Neural progenitor cell (in vitro differentiated cells): Measurements from ENCODE around the gene LILRA5. TPM values are rescaled to one million over a fixed set of nuclear protein-coding genes. Genes with fewer than 3 reads are reported as not detected.

Experiments
- DNase-seq: peaks from one replicate; pipeline ENCODE4 v3.0.0-alpha.2; 2016; ENCODE audit warnings: low spot score
- H2AFZ ChIP-seq: fragments of 200-600 bp; sonication (generic); replicated peaks from 2 replicates; pipeline ENCODE4 v1.6.1; 2016; ENCODE audit warnings: antibody characterized with exemption
- H3F3A ChIP-seq: fragments of 200-600 bp; sonication (generic); 2 replicates; pipeline ENCODE4 v1.6.1; 2016; ENCODE audit warnings: antibody characterized with exemption, low read depth
- H3K27ac ChIP-seq: fragments of 200-600 bp; sonication (generic); 2 replicates; pipeline ENCODE4 v1.5.1; 2016; ENCODE audit warnings: mild to moderate bottlenecking
- H3K27me3 ChIP-seq: fragments of 200-600 bp; sonication (generic); 2 replicates; pipeline ENCODE4 v1.6.1; 2016; ENCODE audit warnings: mild to moderate bottlenecking, moderate library complexity
- H3K36me3 ChIP-seq: fragments of 200-600 bp; sonication (generic); 2 replicates; pipeline ENCODE4 v1.5.1; 2016
- H3K4me1 ChIP-seq: fragments of 200-600 bp; sonication (generic); 2 replicates; pipeline ENCODE4 v1.6.1; 2016; ENCODE audit warnings: mixed run types
- H3K4me2 ChIP-seq: fragments of 200-600 bp; sonication (generic); 2 replicates; pipeline ENCODE4 v1.6.1; 2016
- H3K4me3 ChIP-seq: fragments of 200-600 bp; sonication (generic); 2 replicates; pipeline ENCODE4 v1.5.1; 2016
- H3K79me2 ChIP-seq: fragments of 200-600 bp; sonication (generic); 2 replicates; pipeline ENCODE4 v1.6.1; 2016; ENCODE audit warnings: low read depth
- H3K9ac ChIP-seq: fragments of 200-600 bp; sonication (generic); 2 replicates; pipeline ENCODE4 v1.6.1; 2016
- H3K9me3 ChIP-seq: fragments of 200-600 bp; sonication (generic); 2 replicates; pipeline ENCODE4 v1.5.1; 2016; ENCODE audit warnings: low read depth
- H4K20me1 ChIP-seq: fragments of 200-600 bp; sonication (generic); 2 replicates; pipeline ENCODE4 v1.6.1; 2016; ENCODE audit warnings: low read depth
- H3K27ac Mint-ChIP-seq: 3 replicates; pipeline ENCODE4 v1.8.0; 2021; ENCODE audit warnings: mixed read lengths
- H3K27me3 Mint-ChIP-seq: 2 replicates; pipeline ENCODE4 v1.8.0; 2022; ENCODE audit warnings: low read depth, mild to moderate bottlenecking, inconsistent platforms, moderate library complexity, mixed read lengths; ENCODE audit not compliant: insufficient read depth
- H3K36me3 Mint-ChIP-seq: 3 replicates; pipeline ENCODE4 v1.8.0; 2021; ENCODE audit warnings: mixed read lengths
- H3K4me1 Mint-ChIP-seq: 3 replicates; pipeline ENCODE4 v1.8.0; 2021; ENCODE audit warnings: mixed read lengths
- H3K4me3 Mint-ChIP-seq: 3 replicates; pipeline ENCODE4 v1.8.0; 2021; ENCODE audit warnings: mild to moderate bottlenecking, moderate library complexity, mixed read lengths
- H3K9me3 Mint-ChIP-seq: 3 replicates; pipeline ENCODE4 v1.8.0; 2020; ENCODE audit warnings: mixed read lengths
- CTCF ChIP-seq: fragments of 200-600 bp; sonication (generic); IDR thresholded peaks from 2 replicates; pipeline ENCODE4 v1.5.1; 2017; ENCODE audit warnings: antibody characterized with exemption, mild to moderate bottlenecking
- EZH2 ChIP-seq: fragments of 200-600 bp; sonication (generic); IDR thresholded peaks from 2 replicates; pipeline ENCODE4 v1.6.1; 2017; ENCODE audit warnings: antibody characterized with exemption, mild to moderate bottlenecking, moderate library complexity
- EZH2phosphoT487 ChIP-seq: fragments of 200-600 bp; sonication (generic); IDR thresholded peaks from 2 replicates; pipeline ENCODE4 v1.6.1; 2017; ENCODE audit warnings: antibody characterized with exemption
- total RNA-seq: library from RNA; depleted of rRNA; stranded (reverse); fragments of >200 nt; gene quantifications from 2 replicates; pipeline ENCODE4 v1.2.3, GENCODE V29; 2015; ENCODE audit warnings: low replicate concordance

LILRA5 gene
- total RNA-seq, 1 donor from 2014 or later: not detected

- Histone ChIP-seq H3K36me3 (no peaks in the 10 kb centered on the region), H3K9ac (no peak overlapping the region), H3K4me1 (no peaks in the 10 kb centered on the region), H3K27me3 (no peaks in the 10 kb centered on the region), H4K20me1 (no peaks in the 10 kb centered on the region), H3K4me2 (no peak overlapping the region), H3K79me2 (no peaks in the 10 kb centered on the region), H3K27ac (no peak overlapping the region), H3K4me3 (no peak overlapping the region), H3F3A (no peaks in the 10 kb centered on the region), H3K9me3 (no peaks in the 10 kb centered on the region), H2AFZ (no peak overlapping the region)
- Mint-ChIP-seq H3K27ac (no peak overlapping the region), H3K9me3 (peaks cover 2% of the 10 kb centered on the region), H3K27me3 (peaks cover 17% of the 10 kb centered on the region), H3K4me3 (no peak overlapping the region), H3K36me3 (no peaks in the 10 kb centered on the region), H3K4me1 (no peaks in the 10 kb centered on the region)
- DNase-seq: no peak
- TF ChIP-seq EZH2 (no peak), EZH2phosphoT487 (no peak), CTCF (no peak)
Measured at GRCh38 chr19:54307389-54308020, 5.5 kb downstream of the LILRA5 start.

DNA sequence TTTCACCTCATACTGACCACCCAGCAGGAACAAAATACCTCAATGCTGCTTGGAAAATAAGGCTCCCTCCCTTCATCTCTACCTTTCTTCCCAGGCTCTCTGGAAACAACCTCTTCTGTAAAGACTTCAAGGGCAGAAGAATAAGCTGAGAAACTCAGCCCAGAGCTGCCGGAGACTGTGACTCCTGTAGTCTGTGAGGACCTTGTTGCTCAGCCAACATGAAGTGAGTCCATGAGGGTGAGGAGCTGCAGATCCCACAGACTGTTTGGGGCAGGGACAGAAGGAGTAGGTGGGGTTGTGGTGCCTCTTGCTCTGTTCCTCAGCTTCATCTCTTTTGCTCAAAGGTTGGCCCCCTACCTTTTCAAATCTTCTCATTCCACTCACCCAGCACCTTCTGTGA lies 7.8 kb downstream of the LILRA5 start:
- Histone ChIP-seq H3K4me2 (no peak overlapping the region), H3K79me2 (no peaks in the 10 kb centered on the region), H3K27ac (no peak overlapping the region), H3K27me3 (peaks cover 17% of the 10 kb centered on the region), H3K9me3 (no peaks in the 10 kb centered on the region), H3K9ac (no peak overlapping the region), H2AFZ (no peak overlapping the region), H3F3A (no peaks in the 10 kb centered on the region), H3K4me1 (no peaks in the 10 kb centered on the region), H4K20me1 (no peaks in the 10 kb centered on the region), H3K4me3 (no peak overlapping the region), H3K36me3 (no peaks in the 10 kb centered on the region)
- Mint-ChIP-seq H3K9me3 (peaks cover 2% of the 10 kb centered on the region), H3K4me1 (no peaks in the 10 kb centered on the region), H3K27ac (no peak overlapping the region), H3K27me3 (peaks cover 20% of the 10 kb centered on the region), H3K36me3 (no peaks in the 10 kb centered on the region), H3K4me3 (no peak overlapping the region)
- no peak for DNase-seq
- no peak for TF ChIP-seq CTCF
- no peak for TF ChIP-seq EZH2phosphoT487
- no peak for TF ChIP-seq EZH2

DNA sequence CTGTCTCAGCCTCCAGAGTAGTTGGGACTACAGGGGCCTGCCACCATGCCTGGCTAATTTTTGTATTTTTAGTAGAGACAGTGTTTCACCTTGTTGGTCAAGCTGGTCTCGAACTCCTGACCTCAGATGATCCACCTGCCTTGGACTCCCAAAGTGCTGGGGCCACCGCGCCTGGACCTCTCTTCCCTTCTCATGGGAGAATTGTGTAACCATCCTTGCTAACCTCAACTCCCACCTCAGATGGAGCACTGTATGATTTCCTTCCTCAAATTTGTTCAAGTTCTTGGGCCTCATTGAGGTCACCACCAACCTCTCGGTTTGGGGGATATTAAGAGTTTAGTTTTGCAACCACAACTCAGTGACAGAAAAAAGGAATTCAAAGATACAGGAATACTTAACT lies 10.7 kb downstream of the LILRA5 start:
- Histone ChIP-seq H3K4me3 (no peak overlapping the region), H4K20me1 (no peaks in the 10 kb centered on the region), H2AFZ (no peak overlapping the region), H3K27me3 (peaks cover 39% of the 10 kb centered on the region), H3K27ac (no peak overlapping the region), H3K9me3 (no peaks in the 10 kb centered on the region), H3K9ac (no peak overlapping the region), H3K4me1 (no peaks in the 10 kb centered on the region), H3K36me3 (no peaks in the 10 kb centered on the region), H3F3A (no peaks in the 10 kb centered on the region), H3K79me2 (no peaks in the 10 kb centered on the region), H3K4me2 (no peak overlapping the region)
- no peak for DNase-seq
- TF ChIP-seq CTCF (no peak), EZH2 (no peak), EZH2phosphoT487 (no peak)
- H3K27ac Mint-ChIP-seq: no peak overlapping the region
- peaks cover under 1% of the 10 kb centered on the region for H3K9me3 Mint-ChIP-seq
- H3K36me3 Mint-ChIP-seq: no peaks in the 10 kb centered on the region
- H3K4me1 Mint-ChIP-seq: no peaks in the 10 kb centered on the region
- H3K4me3 Mint-ChIP-seq: no peak overlapping the region
- peaks cover 26% of the 10 kb centered on the region for H3K27me3 Mint-ChIP-seq
